T-helper 1 cell (primary cell): ENCODE measurements around the gene LRBA.
A peak's percentile ranks its signal among the peaks of the same experiment; 100 is the strongest.

Source experiments
- DNase-seq, 5 donors: peaks; one replicate each; pipeline ENCODE4 v3.0.0-alpha.2; 2012 to 2020

LRBA gene

DNA sequence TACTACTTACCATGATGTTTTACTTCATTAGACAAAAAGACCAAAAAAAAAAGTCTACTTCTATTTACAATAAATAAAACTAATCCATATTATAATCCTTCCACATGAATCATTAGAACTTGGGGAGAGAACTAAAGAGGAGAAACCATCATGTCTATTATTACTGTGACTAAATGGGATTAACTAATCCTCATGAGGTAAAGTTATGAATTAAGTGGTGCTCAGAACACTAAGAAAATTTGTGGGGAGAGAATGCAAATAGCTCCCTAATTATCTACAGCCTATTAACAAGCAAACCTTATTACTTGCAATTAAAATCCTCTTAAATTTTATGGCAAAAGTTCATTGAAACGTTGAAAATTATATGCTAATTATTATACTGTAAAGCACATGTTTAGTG lies 364.3 kb downstream of the LRBA start:
- DNase-seq: no peak

- DNase-seq: no peak
These were observed 367.0 kb downstream of the LRBA start for GRCh38 chr4:150648123-150648522.

DNA sequence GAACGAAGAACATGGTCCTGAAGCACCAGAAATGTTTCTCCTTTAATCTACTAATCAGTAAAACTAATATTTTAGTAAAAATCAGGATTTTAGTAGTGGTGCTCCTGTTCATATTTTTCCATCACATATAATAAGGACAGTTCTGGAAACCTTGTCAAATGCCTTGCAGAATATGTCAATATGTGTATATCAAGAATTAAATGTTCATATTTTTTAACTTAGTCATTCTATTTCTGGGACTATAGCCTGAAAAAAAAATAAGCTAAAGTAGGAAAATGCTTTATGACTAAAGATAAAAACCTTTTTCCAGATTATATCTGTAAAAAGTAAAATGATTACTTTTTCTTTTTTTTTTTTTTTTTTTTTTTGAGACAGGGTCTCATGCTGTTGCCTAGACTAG lies 368.1 kb downstream of the LRBA start:
- no peak for DNase-seq

DNA sequence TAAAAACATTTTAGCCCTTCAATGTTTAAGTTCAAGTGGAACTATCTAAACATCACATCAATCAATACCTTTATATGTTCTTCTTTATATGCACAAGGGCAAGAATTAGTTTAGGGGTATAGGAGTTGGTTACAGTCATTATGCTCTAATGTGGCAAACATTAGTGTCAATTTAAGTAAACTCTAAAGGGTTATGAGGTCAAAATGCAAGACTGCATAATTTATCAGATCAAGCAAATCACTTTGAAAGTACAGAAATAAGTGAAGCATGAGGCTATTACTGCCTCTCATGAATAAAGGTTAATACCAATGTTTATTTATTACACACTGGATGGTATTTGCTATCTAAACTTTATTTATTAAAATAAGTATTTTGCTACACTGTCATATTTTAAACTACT lies 373.5 kb downstream of the LRBA start:
- peak in 1 of 5 donors; percentile 18 for DNase-seq

- no peak for DNase-seq
These were observed 382.4 kb downstream of the LRBA start for GRCh38 chr4:150632639-150633038.

DNA sequence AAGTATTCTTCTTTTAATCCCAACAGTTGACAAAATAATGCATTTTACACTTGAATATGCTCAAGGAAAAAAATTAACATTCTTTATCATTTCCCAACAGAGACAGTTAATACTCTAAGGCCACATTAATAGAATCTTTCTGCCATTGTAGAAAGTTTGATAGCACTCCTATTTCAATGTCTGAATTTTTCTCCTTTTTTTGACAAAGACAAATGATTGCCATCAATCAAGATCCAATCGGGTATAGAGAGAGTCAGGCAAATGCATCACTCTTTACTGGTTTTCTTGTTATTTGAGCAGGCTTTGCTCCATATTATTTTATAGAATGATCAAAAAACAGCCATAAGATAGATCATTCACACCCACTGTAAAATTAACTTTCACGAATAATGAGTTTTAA lies 387.0 kb downstream of the LRBA start:
- DNase-seq: no peak

GRCh38 chr4:150625033-150625432 lies 390.1 kb downstream of the LRBA start:
- DNase-seq: no peak

DNA sequence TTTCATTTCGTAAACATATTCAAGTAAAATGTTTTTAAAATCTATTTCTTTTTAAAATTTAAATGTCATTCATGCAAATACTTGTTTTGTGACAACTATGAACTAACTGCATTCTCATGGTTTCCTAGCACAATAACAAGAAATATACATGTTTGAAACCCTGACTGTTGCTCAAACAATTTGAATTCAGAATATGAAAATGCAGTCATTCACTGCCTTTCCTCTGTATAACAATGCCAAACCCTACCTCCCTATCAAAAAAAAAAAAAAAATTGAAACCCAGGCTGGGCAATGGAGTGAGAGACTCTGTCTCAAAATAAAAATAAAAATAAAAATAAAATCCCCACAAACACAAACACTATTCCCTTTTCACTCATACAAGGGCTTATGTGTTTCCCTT lies 391.0 kb downstream of the LRBA start:
- no peak for DNase-seq

GRCh38 chr4:150619042-150619441 lies 396.0 kb downstream of the LRBA start:
- no peak for DNase-seq

GRCh38 chr4:150609131-150609530 lies 406.0 kb downstream of the LRBA start:
- DNase-seq: no peak

- no peak for DNase-seq
These were observed 414.2 kb downstream of the LRBA start for GRCh38 chr4:150600812-150601445.

- no peak for DNase-seq
These were observed 415.5 kb downstream of the LRBA start for GRCh38 chr4:150599547-150599946.

- no peak for DNase-seq
These were observed 416.2 kb downstream of the LRBA start for GRCh38 chr4:150598909-150599308.

- no peak for DNase-seq
These were observed 421.1 kb downstream of the LRBA start for GRCh38 chr4:150593996-150594395.

- DNase-seq: no peak
These were observed 423.2 kb downstream of the LRBA start for GRCh38 chr4:150591904-150592303.

DNA sequence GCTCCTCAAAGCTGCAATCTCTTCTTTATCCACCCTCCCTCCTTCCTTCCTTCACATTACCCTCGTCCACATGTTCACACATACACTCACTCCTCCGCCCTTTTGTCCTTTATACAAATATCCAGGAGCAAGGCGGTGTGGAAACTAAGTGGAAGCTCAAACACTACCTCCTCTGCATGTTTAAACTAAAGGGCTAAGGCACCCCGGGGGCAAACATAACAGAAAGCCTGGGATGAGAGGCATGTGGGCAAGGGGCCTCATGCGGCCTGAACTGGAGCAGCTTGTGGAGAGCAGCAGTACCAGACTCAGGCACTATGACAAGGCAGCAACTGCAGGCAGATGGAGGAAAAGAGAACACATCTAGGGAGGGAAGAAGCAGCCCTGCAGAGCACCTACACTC lies 423.7 kb downstream of the LRBA start:
- DNase-seq: no peak

- no peak for DNase-seq
These were observed 424.5 kb downstream of the LRBA start for GRCh38 chr4:150590631-150591030.

DNA sequence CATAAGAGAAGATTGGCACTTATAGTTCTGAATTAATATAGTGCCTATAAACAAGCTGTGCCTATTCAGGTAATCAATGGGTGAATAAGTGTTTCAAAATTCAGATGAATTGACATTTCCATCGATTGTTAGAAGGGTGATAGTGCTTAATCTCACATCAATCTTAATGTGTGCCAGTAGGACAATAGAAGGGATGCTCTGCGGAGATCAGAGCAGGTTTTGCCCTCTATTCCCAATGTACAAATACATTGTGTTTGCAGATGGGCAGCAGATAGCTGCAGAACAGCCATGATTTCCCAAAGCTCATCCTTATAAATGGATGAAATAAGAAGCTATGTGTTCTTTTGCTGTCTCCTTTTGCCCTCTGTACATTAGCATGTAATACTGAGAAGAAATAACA lies 425.9 kb downstream of the LRBA start:
- DNase-seq: no peak

DNA sequence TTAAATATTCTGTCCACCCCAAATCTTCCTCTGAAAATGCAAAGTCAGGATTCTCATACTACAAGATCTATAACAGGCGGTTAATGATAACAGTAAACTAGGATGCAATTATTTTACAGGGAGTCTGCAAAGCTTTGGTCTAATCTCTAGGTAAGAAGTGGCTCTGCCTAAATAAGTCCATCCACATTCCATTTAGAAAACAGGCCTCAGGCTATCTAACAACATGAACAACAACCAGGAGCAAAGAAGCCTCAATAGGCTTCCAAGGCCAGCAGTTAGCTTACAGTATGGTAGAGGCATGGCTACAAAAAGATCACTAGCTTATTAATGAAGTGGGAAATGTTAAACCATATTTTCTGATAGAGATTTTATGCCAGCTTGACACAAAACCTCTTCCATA lies 426.8 kb downstream of the LRBA start:
- DNase-seq: no peak

DNA sequence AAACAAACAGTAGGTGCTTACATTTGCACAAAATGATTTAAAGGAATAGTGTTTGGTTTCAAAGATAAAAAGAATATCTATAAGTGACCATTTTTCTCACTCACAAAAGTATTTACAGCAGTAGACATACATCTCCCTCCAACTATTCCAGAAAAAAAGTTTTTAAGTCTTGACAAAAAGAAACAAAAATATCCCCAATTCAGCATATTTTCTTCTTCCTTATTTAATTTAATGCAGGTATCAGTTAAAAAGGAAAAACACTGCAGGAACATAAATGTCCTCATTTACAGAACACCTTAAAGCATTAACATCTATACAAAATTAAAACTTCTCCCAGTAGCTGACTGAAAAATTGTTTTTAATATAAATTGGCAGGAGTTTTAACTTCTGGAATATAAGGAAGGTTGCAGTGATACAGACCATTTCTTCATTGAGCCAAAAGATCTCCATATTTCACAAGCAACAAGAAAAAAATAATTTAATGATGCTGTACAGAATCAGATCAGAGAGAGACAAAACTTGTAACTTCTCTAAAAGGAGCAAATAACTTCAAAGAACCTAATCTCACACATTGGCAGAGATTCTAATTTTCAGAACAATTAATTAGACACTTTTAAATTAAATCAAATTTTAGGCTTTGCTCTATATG lies 428.8 kb downstream of the LRBA start:
- no peak for DNase-seq

DNA sequence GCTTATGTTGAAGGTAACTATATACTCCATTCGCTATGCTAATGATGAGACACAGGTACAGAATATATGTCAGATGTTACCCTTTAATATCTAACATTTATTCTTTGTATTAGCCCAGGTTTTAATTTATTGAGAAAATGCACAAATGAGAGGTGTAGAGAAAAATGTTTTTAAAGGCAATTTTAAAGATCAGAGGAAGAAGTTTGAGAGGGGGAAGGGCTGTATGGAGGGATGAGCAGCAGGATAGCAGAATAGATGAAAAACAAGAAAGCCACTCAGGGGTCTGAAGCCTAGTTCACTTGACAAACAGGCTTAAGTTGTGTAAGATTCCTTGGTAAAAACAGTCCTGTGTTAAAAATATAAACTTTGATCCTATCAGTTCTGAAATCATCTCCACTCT lies 429.5 kb downstream of the LRBA start:
- DNase-seq: no peak

DNA sequence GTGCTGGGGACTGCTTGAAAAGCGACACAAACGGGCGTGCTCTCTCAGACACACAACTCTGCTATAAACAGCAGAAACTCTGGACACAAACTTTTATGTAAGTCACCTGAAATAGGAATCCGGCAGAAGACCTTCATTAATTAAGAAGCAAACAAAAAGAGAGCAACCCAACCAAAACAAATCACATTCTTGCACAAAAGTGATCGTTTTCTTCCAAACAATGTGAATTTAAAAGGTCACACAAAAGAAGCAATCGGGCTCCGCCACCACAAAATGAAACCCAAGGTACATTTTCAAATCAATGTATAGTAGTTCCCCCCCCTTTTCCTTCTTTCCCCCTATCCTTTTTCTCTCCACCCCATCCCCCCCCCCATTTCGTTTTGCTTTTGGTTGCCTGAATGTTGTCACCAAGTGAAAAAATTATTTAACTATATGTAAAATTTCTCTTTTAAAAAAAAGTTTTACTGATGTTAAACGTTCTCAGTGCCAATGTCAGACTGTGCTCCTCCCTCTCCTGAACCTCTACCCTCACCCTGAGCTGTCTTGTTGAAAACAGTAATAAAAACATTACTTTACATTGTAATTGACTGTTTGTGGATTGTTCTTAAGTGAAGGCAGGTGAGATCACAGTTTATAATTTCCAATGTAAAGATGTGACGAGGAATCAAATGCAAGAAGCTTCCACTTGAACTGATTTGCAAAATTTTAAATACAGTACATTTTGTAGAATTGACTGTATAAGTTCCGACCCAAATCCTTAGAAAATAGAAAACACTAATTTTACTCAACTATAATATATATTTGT lies 430.8 kb downstream of the LRBA start:
- no peak for DNase-seq

DNA sequence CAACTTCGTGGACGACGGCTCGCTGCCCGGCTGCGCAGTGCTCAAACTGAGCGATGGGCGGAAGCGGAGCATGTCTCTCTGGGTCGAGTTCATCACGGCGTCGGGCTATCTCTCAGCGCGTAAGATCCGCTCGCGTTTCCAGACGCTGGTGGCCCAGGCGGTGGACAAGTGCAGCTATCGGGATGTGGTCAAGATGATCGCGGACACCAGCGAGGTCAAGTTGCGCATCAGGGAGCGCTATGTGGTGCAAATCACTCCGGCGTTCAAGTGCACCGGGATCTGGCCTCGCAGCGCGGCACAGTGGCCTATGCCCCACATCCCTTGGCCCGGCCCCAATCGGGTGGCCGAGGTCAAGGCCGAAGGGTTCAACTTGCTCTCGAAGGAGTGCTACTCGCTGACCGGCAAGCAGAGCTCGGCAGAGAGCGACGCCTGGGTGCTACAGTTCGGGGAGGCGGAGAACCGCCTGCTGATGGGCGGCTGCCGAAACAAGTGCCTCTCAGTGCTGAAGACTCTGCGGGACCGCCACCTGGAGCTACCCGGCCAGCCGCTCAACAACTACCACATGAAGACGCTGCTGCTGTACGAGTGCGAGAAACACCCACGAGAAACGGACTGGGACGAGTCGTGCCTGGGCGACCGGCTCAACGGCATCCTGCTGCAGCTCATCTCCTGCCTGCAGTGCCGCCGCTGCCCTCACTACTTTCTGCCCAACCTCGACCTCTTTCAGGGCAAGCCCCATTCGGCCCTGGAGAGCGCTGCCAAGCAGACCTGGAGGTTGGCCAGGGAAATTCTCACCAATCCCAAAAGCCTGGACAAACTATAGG lies 431.6 kb downstream of the LRBA start:
- DNase-seq: peak in 1 of 5 donors; percentile 9
